Measurements from ENCODE around the gene USP1.

The USP1 gene

DNA sequence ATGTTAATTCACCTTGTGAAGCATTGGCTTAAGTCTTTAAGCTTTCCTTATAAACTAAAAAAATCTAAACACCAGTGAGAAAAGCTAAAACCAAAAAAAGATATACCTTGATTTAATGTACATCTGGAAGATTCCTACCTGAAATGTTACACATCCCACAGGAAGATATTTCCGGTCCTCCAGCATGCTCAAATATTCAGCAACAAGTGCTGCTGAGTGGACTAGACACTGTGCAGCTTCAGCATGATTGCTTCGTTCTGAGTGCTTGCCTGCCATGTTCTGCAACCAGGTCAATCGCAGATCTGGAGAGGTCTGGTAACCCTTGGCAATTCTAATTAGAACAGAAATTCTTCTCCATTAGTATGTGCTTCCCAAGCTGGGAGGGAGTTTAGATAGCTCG lies 57.3 kb downstream of the USP1 start:
- no peak for DNase-seq

- DNase-seq, result no peak
Observed at GRCh38 chr1:62500210-62500609, 63.4 kb downstream of the USP1 start.

Data from CD4-positive, alpha-beta T cell treated with Interleukin-10 for 1 hour (primary cell).